Measurements from ENCODE around the gene SURF2.

DNA sequence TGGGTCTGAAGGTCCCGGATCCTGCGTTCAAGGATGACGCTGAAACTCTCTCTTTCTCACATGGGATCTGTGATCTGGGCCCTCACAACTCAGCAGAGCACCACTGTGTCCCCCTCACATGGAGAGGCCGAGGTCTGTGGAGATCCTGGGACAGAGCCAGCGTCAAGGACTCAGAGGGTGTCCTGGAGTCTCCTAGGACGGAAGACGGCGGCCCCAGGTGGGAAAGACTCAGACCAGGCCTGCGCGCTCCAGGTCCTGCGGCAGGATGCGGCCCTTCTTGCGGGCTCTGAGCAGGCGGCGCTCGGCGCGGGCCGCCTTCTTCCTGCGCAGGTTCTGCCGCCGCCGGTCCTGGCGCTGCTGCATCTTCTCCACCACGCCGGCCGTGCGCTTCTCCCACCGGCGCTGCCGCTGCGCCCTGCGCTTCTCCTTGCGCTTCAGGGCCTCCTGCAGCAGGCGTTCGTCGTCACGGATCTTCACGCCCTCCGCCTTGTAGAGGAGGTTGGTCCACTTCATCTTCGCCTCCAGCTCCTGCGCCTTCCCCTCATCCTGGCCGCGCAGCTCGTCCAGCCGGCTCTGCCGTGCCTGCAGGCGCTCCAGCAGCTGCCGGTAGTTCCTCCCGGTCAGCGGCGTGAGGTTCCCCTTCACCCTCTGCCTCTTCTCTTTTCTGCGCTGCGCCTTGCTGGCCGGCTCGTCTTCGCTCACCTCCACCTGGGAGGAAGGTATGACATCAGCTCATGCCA lies 24.5 kb upstream of the SURF2 start:
- TF ChIP-seq POLR2A (IDR thresholded peaks at IDR 0.05; ENCODE audit: low read length) (no peak), GATA1 (IDR thresholded peaks at IDR 0.05; ENCODE audit: low read depth, low read length) (no peak)
